Vagina (tissue), 2 donors: ENCODE measurements around the gene NRG3. TPM values are rescaled to one million over a fixed set of nuclear protein-coding genes. Genes with fewer than 3 reads are reported as not detected.
"Not testable (repeated sequence)": the region's sequence is repeated elsewhere in the genome, so short reads cannot be mapped to it uniquely, and the experiment has no call there.

ENCODE experiments used
- DNase-seq, 2 donors: peaks; one replicate each; pipeline ENCODE4 v3.0.0-alpha.2; 2017; ENCODE audit errors: extremely low spot score in 2 of 2
- H3K27ac ChIP-seq: fragments of 200-600 bp; sonication (generic); one replicate; pipeline ENCODE4 v1.5.1; 2019
- H3K27me3 ChIP-seq: fragments of 200-600 bp; sonication (generic); one replicate; pipeline ENCODE4 v1.5.1; 2019
- H3K36me3 ChIP-seq, 2 donors: fragments of 200-600 bp; sonication (generic); one replicate each; pipeline ENCODE4 v1.5.1; 2017 to 2019
- H3K4me1 ChIP-seq: fragments of 200-600 bp; sonication (generic); one replicate; pipeline ENCODE4 v1.5.1; 2019
- H3K4me3 ChIP-seq, 2 donors: fragments of 200-600 bp; sonication (generic); 1 replicate in 1 of 2; 2 replicates in 1 of 2; pipeline ENCODE4 v1.5.1; 2016 to 2019
- H3K9me3 ChIP-seq: fragments of 200-600 bp; sonication (generic); one replicate; pipeline ENCODE4 v1.5.1; 2019
- CTCF ChIP-seq, 3 experiments: fragments of 450-650 bp in 2 of 3; fragments of 200-600 bp in 1 of 3; sonication (generic) in 1 of 3; IDR thresholded peaks; one replicate each; pipeline ENCODE4 v1.5.1; 2017 to 2019; ENCODE audit warnings: antibody characterized with exemption in 3 of 3, mild to moderate bottlenecking in 2 of 3, moderate library complexity in 2 of 3
- POLR2A ChIP-seq, 2 donors: fragments of 450-650 bp; IDR thresholded peaks; one replicate each; pipeline ENCODE4 v1.6.1; 2017; ENCODE audit warnings: antibody characterized with exemption in 2 of 2, mild to moderate bottlenecking in 2 of 2, moderate library complexity in 2 of 2
- POLR2AphosphoS5 ChIP-seq, 2 donors: sonication (generic); formaldehyde crosslinking; IDR thresholded peaks; one replicate each; pipeline ENCODE4 v1.9.0; 2017; ENCODE audit warnings: antibody characterized with exemption in 2 of 2, mild to moderate bottlenecking in 2 of 2, low read depth in 1 of 2; ENCODE audit not compliant: insufficient read depth in 1 of 2
- intact Hi-C: fragments of 100-400 bp; cut with DNase I; formaldehyde crosslinking; loops from one replicate; pipeline ENCODE4 v1.15.1; 2023
- total RNA-seq: library from RNA; depleted of rRNA; stranded (reverse); fragments of >200 nt; gene quantifications from one replicate; pipeline ENCODE4 v1.2.3, GENCODE V29; 2016

The NRG3 gene
- total RNA-seq, 1 donor from 2014 or later, result not detected

GRCh38 chr10:82335831-82336230 is 460.8 kb downstream of the NRG3 start:
- H3K27me3 ChIP-seq, result no peaks in the 10 kb centered on the region
- no peak for DNase-seq
- TF ChIP-seq POLR2AphosphoS5 (IDR thresholded peaks at IDR 0.05; ENCODE audit: insufficient read depth in 1 of 2, low read depth in 1 of 2), result no peak
- no peak for TF ChIP-seq POLR2A (IDR thresholded peaks at IDR 0.05)
- TF ChIP-seq CTCF (IDR thresholded peaks at IDR 0.05), result no peak
- H3K9me3 ChIP-seq, result no peaks in the 10 kb centered on the region
- H3K27ac ChIP-seq, result no peak overlapping the region
- H3K4me1 ChIP-seq, result no peaks in the 10 kb centered on the region
- intact Hi-C loops, result no loop called here
- no peaks in the 10 kb centered on the region for H3K36me3 ChIP-seq
- no peak overlapping the region for H3K4me3 ChIP-seq

GRCh38 chr10:82340166-82340565 is 465.2 kb downstream of the NRG3 start:
- H3K27ac ChIP-seq, result no peak overlapping the region
- TF ChIP-seq POLR2AphosphoS5 (IDR thresholded peaks at IDR 0.05; ENCODE audit: insufficient read depth in 1 of 2, low read depth in 1 of 2) (no peak), CTCF (IDR thresholded peaks at IDR 0.05) (no peak), POLR2A (IDR thresholded peaks at IDR 0.05) (no peak)
- H3K36me3 ChIP-seq, result no peaks in the 10 kb centered on the region
- no peak overlapping the region for H3K4me3 ChIP-seq
- no peaks in the 10 kb centered on the region for H3K27me3 ChIP-seq
- H3K9me3 ChIP-seq, result no peaks in the 10 kb centered on the region
- no peaks in the 10 kb centered on the region for H3K4me1 ChIP-seq
- DNase-seq, result no peak
- intact Hi-C loops, result no loop called here

GRCh38 chr10:82349590-82349989 is 474.6 kb downstream of the NRG3 start:
- H3K4me1 ChIP-seq, intact Hi-C loops, H3K27me3 ChIP-seq, H3K9me3 ChIP-seq, H3K27ac ChIP-seq, DNase-seq, H3K4me3 ChIP-seq, H3K36me3 ChIP-seq: not testable (repeated sequence)

- H3K4me3 ChIP-seq, result no peak overlapping the region
- no peak for DNase-seq
- H3K27ac ChIP-seq, result no peak overlapping the region
- no peaks in the 10 kb centered on the region for H3K4me1 ChIP-seq
- H3K9me3 ChIP-seq, result no peaks in the 10 kb centered on the region
- H3K36me3 ChIP-seq, result no peaks in the 10 kb centered on the region
- intact Hi-C loops, result no loop called here
- TF ChIP-seq CTCF (IDR thresholded peaks at IDR 0.05) (no peak), POLR2AphosphoS5 (IDR thresholded peaks at IDR 0.05; ENCODE audit: insufficient read depth in 1 of 2, low read depth in 1 of 2) (no peak), POLR2A (IDR thresholded peaks at IDR 0.05) (no peak)
- no peaks in the 10 kb centered on the region for H3K27me3 ChIP-seq
Measured at GRCh38 chr10:82353381-82353780, 478.4 kb downstream of the NRG3 start.

- Histone ChIP-seq H3K36me3 (no peaks in the 10 kb centered on the region), H3K27ac (no peak overlapping the region), H3K4me3 (no peak overlapping the region), H3K9me3 (no peaks in the 10 kb centered on the region), H3K4me1 (no peaks in the 10 kb centered on the region), H3K27me3 (no peaks in the 10 kb centered on the region)
- DNase-seq, result no peak
- TF ChIP-seq POLR2AphosphoS5 (IDR thresholded peaks at IDR 0.05; ENCODE audit: insufficient read depth in 1 of 2, low read depth in 1 of 2) (no peak), POLR2A (IDR thresholded peaks at IDR 0.05) (no peak), CTCF (IDR thresholded peaks at IDR 0.05) (no peak)
- intact Hi-C loops, result no loop called here
Measured at GRCh38 chr10:82358486-82359099, 483.6 kb downstream of the NRG3 start.
